Spleen (tissue), 11 donors: ENCODE results near the gene ARHGEF28. TPM values are rescaled to one million over a fixed set of nuclear protein-coding genes. Genes with fewer than 3 reads are reported as not detected.

Experiments used
- DNase-seq: peaks from one replicate; pipeline ENCODE4 v3.0.0-alpha.2; 2020
- H3K27ac ChIP-seq, 8 donors: fragments of 200-600 bp; sonication (generic) in 7 of 8; 1 replicate in 4 of 8; 2 replicates in 4 of 8; pipeline versions ENCODE4 v1.5.0 to v1.8.0; 2016 to 2021; ENCODE audit warnings: inconsistent platforms in 4 of 8, mild to moderate bottlenecking in 4 of 8, moderate library complexity in 1 of 8
- H3K27me3 ChIP-seq, 7 donors: fragments of 200-600 bp; sonication (generic) in 6 of 7; replicated peaks in 1 of 7; 1 replicate in 4 of 7; 2 replicates in 3 of 7; pipeline versions ENCODE4 v1.5.0 to v1.8.0; 2016 to 2021; ENCODE audit warnings: inconsistent platforms in 3 of 7, mild to moderate bottlenecking in 1 of 7
- H3K36me3 ChIP-seq, 6 donors: fragments of 200-600 bp; sonication (generic) in 5 of 6; 1 replicate in 4 of 6; 2 replicates in 2 of 6; pipeline versions ENCODE4 v1.5.0 to v1.8.0; 2016 to 2021; ENCODE audit warnings: inconsistent platforms in 2 of 6
- H3K4me1 ChIP-seq, 6 donors: fragments of 200-600 bp; sonication (generic) in 5 of 6; 1 replicate in 3 of 6; 2 replicates in 3 of 6; pipeline versions ENCODE4 v1.5.0 to v1.8.0; 2016 to 2021; ENCODE audit warnings: inconsistent platforms in 3 of 6
- H3K4me3 ChIP-seq, 8 donors: fragments of 200-600 bp; sonication (generic) in 7 of 8; 1 replicate in 4 of 8; 2 replicates in 4 of 8; pipeline versions ENCODE4 v1.5.0 to v1.8.0; 2016 to 2021; ENCODE audit warnings: inconsistent platforms in 4 of 8, mild to moderate bottlenecking in 4 of 8, moderate library complexity in 2 of 8
- H3K9me3 ChIP-seq, 8 donors: fragments of 200-600 bp; sonication (generic) in 7 of 8; 1 replicate in 4 of 8; 2 replicates in 4 of 8; pipeline versions ENCODE4 v1.5.0 to v1.8.0; 2016 to 2021; ENCODE audit warnings: inconsistent platforms in 4 of 8
- POLR2A ChIP-seq, 3 donors: fragments of 450-650 bp; IDR thresholded peaks; one replicate each; pipeline ENCODE4 v1.5.1; 2017; ENCODE audit warnings: antibody characterized with exemption in 3 of 3, mild to moderate bottlenecking in 1 of 3
- POLR2AphosphoS5 ChIP-seq, 3 donors: sonication (generic); formaldehyde crosslinking; IDR thresholded peaks; one replicate each; pipeline ENCODE4 v1.5.1; 2017; ENCODE audit warnings: antibody characterized with exemption in 3 of 3
- WGBS, 5 donors: extraction: QIAGEN DNeasy Blood & Tissue Kit in 3 of 5; methylation state at CpG; one replicate each; pipeline versions ENCODE4 v1.1.5 to v1.1.7; 2013 to 2018; 5-methylcytosine and 5-hydroxymethylcytosine counted together
- intact Hi-C: fragments of 100-400 bp; cut with DNase I; formaldehyde crosslinking; loops from one replicate; pipeline ENCODE4 v1.15.0; 2023; ENCODE audit warnings: low total_unique reads
- polyA plus RNA-seq, 3 donors: library from polyadenylated mRNA; stranded (reverse); fragments of 200-250 nt; gene quantifications; one replicate each; pipeline ENCODE4 v1.2.1, GENCODE V29; 2013
- total RNA-seq, 7 donors: library from RNA; depleted of rRNA in 3 of 7; stranded (reverse); fragments of >200 nt in 3 of 7; fragmentation: NEBNext Ultra II Directional in 4 of 7; extraction: Animal tissue kit (Norgen Biotek cat#: 25700) in 4 of 7; gene quantifications; one replicate each; pipeline versions ENCODE4 v1.1.0 to v1.2.1, GENCODE V29; 2016 to 2021
- TF ChIP-seq, protein P1 (sequence below), 11 experiments: fragments of 200-600 bp in 7 of 11; fragments of 450-650 bp in 4 of 11; sonication (generic) in 4 of 11; IDR thresholded peaks in 8 of 11; conservative IDR thresholded peaks in 3 of 11; 1 replicate in 7 of 11; 2 replicates in 4 of 11; pipeline versions ENCODE4 v1.4.0 to v1.8.0; 2016 to 2021; ENCODE audit warnings: antibody characterized with exemption in 11 of 11, inconsistent platforms in 4 of 11, mild to moderate bottlenecking in 1 of 11
- donor health status: healthy with polysubstance abuse.
- donor health status: DM: no; HTN: no; CAD: no; lungs with moderate emphysema.
- donor health status: DM: no; HTN: no; CAD: no.
- donor health status: Bipolar disorder and iron deficiency.
- donor health status: healthy.
- donor health status: DM: no; HTN: no; CAD: no.
- donor health status: DM: yes; HTN: yes; CAD: no.

Gene ARHGEF28
- total and polyA plus RNA-seq, 10 donors = 0.53 to 17.5 (median 8.8) TPM

DNA sequence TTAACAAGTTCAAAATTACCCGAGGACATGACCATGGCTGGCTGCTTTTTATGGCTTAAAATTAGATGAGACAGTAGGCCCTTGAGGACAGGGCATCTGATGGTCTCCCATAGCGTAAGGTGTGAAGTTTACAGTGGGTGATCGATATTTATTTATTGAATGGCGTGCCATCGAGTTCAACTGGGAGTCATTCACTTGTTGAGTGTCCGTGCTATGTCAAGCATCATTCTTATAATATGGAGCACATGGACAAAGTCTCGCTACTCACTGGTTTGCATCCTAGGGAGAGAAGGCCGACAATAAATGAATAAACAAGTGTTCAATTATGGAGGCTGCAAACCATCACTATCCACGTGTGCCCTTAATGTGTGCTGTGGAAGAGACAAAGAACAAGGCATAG, 277.2 kb downstream of the ARHGEF28 start:
- Histone ChIP-seq H3K4me3 (no peak overlapping the region), H3K4me1 (peaks cover 0 to 15% (median 4%) of the 10 kb centered on the region in 6 donors), H3K9me3 (no peaks in the 10 kb centered on the region), H3K36me3 (no peaks in the 10 kb centered on the region), H3K27ac (no peak overlapping the region), H3K27me3 (peaks cover 0 to 6% (median 0%) of the 10 kb centered on the region in 7 donors)
- 91 to 97% (median 93%) methylated on average over 9 of the region's 9 CpGs for WGBS, 5 donors
- DNase-seq = no peak
- intact Hi-C loops = loop anchor here (2.0 kb wide), 1 partner anchor 746 kb away; no protein-coding TSS in a partner anchor
- no peak for TF ChIP-seq POLR2A (IDR thresholded peaks at IDR 0.05)
- TF ChIP-seq, protein P1, sequence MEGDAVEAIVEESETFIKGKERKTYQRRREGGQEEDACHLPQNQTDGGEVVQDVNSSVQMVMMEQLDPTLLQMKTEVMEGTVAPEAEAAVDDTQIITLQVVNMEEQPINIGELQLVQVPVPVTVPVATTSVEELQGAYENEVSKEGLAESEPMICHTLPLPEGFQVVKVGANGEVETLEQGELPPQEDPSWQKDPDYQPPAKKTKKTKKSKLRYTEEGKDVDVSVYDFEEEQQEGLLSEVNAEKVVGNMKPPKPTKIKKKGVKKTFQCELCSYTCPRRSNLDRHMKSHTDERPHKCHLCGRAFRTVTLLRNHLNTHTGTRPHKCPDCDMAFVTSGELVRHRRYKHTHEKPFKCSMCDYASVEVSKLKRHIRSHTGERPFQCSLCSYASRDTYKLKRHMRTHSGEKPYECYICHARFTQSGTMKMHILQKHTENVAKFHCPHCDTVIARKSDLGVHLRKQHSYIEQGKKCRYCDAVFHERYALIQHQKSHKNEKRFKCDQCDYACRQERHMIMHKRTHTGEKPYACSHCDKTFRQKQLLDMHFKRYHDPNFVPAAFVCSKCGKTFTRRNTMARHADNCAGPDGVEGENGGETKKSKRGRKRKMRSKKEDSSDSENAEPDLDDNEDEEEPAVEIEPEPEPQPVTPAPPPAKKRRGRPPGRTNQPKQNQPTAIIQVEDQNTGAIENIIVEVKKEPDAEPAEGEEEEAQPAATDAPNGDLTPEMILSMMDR (IDR thresholded peaks at IDR 0.05 in 8 of 11, conservative IDR thresholded peaks at IDR 0.05 in 3 of 11) = no peak
- no peak for TF ChIP-seq POLR2AphosphoS5 (IDR thresholded peaks at IDR 0.05)

- H3K4me1 ChIP-seq = peaks cover 0 to 22% (median 4%) of the 10 kb centered on the region in 6 donors
- TF ChIP-seq POLR2AphosphoS5 (IDR thresholded peaks at IDR 0.05) = no peak
- TF ChIP-seq POLR2A (IDR thresholded peaks at IDR 0.05) = no peak
- TF ChIP-seq, protein P1 (IDR thresholded peaks at IDR 0.05 in 8 of 11, conservative IDR thresholded peaks at IDR 0.05 in 3 of 11) = no peak
- H3K4me3 ChIP-seq = no peak overlapping the region
- peaks cover 0 to 4% (median 0%) of the 10 kb centered on the region in 6 donors for H3K36me3 ChIP-seq
- intact Hi-C loops = no loop called here
- DNase-seq = no peak
- H3K27me3 ChIP-seq = peaks cover 0 to 2% (median 0%) of the 10 kb centered on the region in 7 donors
- no peak overlapping the region for H3K27ac ChIP-seq
- 71 to 94% (median 76%) methylated on average over 3 of the region's 3 CpGs for WGBS, 5 donors
- H3K9me3 ChIP-seq = no peaks in the 10 kb centered on the region
These were observed 280.3 kb downstream of the ARHGEF28 start for GRCh38 chr5:73906277-73906676.

GRCh38 chr5:73907164-73907563, 281.2 kb downstream of the ARHGEF28 start:
- peaks cover 0 to 15% (median 3%) of the 10 kb centered on the region in 6 donors for H3K4me1 ChIP-seq
- no peak for DNase-seq
- H3K27ac ChIP-seq = no peak overlapping the region
- 71 to 79% (median 75%) methylated on average over 3 of the region's 3 CpGs for WGBS, 5 donors
- TF ChIP-seq, protein P1 (IDR thresholded peaks at IDR 0.05 in 8 of 11, conservative IDR thresholded peaks at IDR 0.05 in 3 of 11) = no peak
- TF ChIP-seq POLR2AphosphoS5 (IDR thresholded peaks at IDR 0.05) (no peak), POLR2A (IDR thresholded peaks at IDR 0.05) (no peak)
- peaks cover 0 to 4% (median 0%) of the 10 kb centered on the region in 6 donors for H3K36me3 ChIP-seq
- intact Hi-C loops = no loop called here
- H3K4me3 ChIP-seq = no peak overlapping the region
- H3K9me3 ChIP-seq = no peaks in the 10 kb centered on the region
- no peaks in the 10 kb centered on the region for H3K27me3 ChIP-seq

GRCh38 chr5:73908395-73908794, 282.4 kb downstream of the ARHGEF28 start:
- Histone ChIP-seq H3K27ac (peak overlapping the region in 3 of 8 donors; percentile 22 to 43 (median 26)), H3K9me3 (no peaks in the 10 kb centered on the region), H3K4me3 (no peak overlapping the region), H3K27me3 (no peaks in the 10 kb centered on the region), H3K36me3 (peaks cover 0 to 4% (median 0%) of the 10 kb centered on the region in 6 donors), H3K4me1 (peaks cover 0 to 9% (median 0%) of the 10 kb centered on the region in 6 donors)
- WGBS, 5 donors = 47 to 76% (median 54%) methylated on average over 2 of the region's 2 CpGs
- DNase-seq = no peak
- TF ChIP-seq POLR2A (IDR thresholded peaks at IDR 0.05) = no peak
- no peak for TF ChIP-seq POLR2AphosphoS5 (IDR thresholded peaks at IDR 0.05)
- TF ChIP-seq, protein P1 (IDR thresholded peaks at IDR 0.05 in 8 of 11, conservative IDR thresholded peaks at IDR 0.05 in 3 of 11) = no peak
- intact Hi-C loops = no loop called here
